Loucy (cell line): ENCODE results near the gene ACOT12.

Experiments
- H2AFZ ChIP-seq: fragments of 200-600 bp; sonication (generic); 2 replicates; pipeline ENCODE4 v1.6.0; 2016; ENCODE audit warnings: antibody characterized with exemption, mild to moderate bottlenecking, low read length, moderate library complexity
- H3F3A ChIP-seq: fragments of 200-600 bp; 2 replicates; pipeline ENCODE4 v1.6.0; 2016; ENCODE audit warnings: antibody characterized with exemption, low read depth, mild to moderate bottlenecking
- H3K27me3 ChIP-seq: fragments of 200-600 bp; sonication (generic); 2 replicates; pipeline ENCODE4 v1.6.1; 2014; ENCODE audit warnings: low read length, mild to moderate bottlenecking; ENCODE audit not compliant: insufficient read depth, poor library complexity, severe bottlenecking
- H3K36me3 ChIP-seq: fragments of 200-600 bp; sonication (generic); 2 replicates; pipeline ENCODE4 v1.6.1; 2016; ENCODE audit warnings: low read length; ENCODE audit not compliant: insufficient read depth
- H3K4me1 ChIP-seq: fragments of 200-600 bp; sonication (generic); 2 replicates; pipeline ENCODE4 v1.5.1; 2014; ENCODE audit warnings: low read length, mild to moderate bottlenecking; ENCODE audit not compliant: insufficient read depth, poor library complexity, severe bottlenecking
- H3K4me2 ChIP-seq: fragments of 200-600 bp; sonication (generic); 2 replicates; pipeline ENCODE4 v1.6.0; 2014; ENCODE audit warnings: antibody characterized with exemption, low read length, low read depth, mild to moderate bottlenecking; ENCODE audit not compliant: poor library complexity, severe bottlenecking
- H3K4me3 ChIP-seq: fragments of 200-600 bp; sonication (generic); 2 replicates; pipeline ENCODE4 v1.5.1; 2014; ENCODE audit warnings: low read length, mild to moderate bottlenecking, mixed read lengths; ENCODE audit not compliant: poor library complexity, severe bottlenecking
- H3K79me2 ChIP-seq: fragments of 200-600 bp; sonication (generic); 2 replicates; pipeline ENCODE4 v1.6.1; 2014; ENCODE audit warnings: low read length; ENCODE audit not compliant: insufficient read depth
- H3K9ac ChIP-seq: fragments of 200-600 bp; sonication (generic); 2 replicates; pipeline ENCODE4 v1.6.0; 2014; ENCODE audit warnings: mild to moderate bottlenecking, low read depth, low read length, moderate library complexity; ENCODE audit not compliant: poor library complexity, severe bottlenecking
- H3K9me2 ChIP-seq: fragments of 200-600 bp; sonication (generic); replicated peaks from 2 replicates; pipeline ENCODE4 v1.6.1; 2016; ENCODE audit warnings: low read depth, low read length, mixed read lengths
- H3K9me3 ChIP-seq: fragments of 200-600 bp; sonication (generic); 2 replicates; pipeline ENCODE4 v1.6.1; 2014; ENCODE audit warnings: mild to moderate bottlenecking, antibody characterized with exemption, low read length, low read depth; ENCODE audit not compliant: insufficient read depth
- H4K20me1 ChIP-seq: fragments of 200-600 bp; sonication (generic); 2 replicates; pipeline ENCODE4 v1.6.0; 2014; ENCODE audit warnings: antibody characterized with exemption, low read length, mild to moderate bottlenecking; ENCODE audit not compliant: insufficient read depth, poor library complexity, severe bottlenecking
- EZH2phosphoT487 ChIP-seq: fragments of 200-600 bp; IDR thresholded peaks from 2 replicates; pipeline ENCODE4 v1.6.1; 2018; ENCODE audit warnings: antibody characterized with exemption, mild to moderate bottlenecking, moderate library complexity, borderline replicate concordance
- TF ChIP-seq, protein P1 (sequence below): fragments of 200-600 bp; sonication (generic); conservative IDR thresholded peaks from 2 replicates; pipeline ENCODE4 v1.5.1; 2014; ENCODE audit warnings: mild to moderate bottlenecking, antibody characterized with exemption, low read length

The ACOT12 gene

DNA sequence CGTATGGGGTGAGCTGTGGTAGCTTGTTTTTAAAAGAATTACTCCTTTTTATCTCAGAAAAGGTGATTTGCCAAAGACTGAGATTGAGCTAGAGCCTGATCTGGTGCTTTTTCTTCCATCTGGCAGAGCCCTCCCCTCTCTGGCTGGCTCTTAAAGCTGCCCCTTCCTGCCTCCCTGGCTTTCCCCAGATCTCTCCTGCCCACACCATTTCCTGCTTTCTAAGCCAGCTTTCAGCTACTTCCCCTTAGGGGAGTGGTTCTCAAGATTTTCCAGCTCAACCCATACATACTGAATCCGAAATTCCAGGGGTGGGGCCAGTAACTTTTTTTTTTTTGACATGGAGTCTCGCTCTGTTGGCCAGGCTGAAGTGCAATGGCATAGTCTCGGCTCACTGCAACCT lies 4.8 kb upstream of the ACOT12 start:
- Histone ChIP-seq H3K36me3 (no peaks in the 10 kb centered on the region), H3K79me2 (no peaks in the 10 kb centered on the region), H3K9me2 (no peaks in the 10 kb centered on the region), H3K4me3 (no peak overlapping the region), H2AFZ (no peak overlapping the region), H4K20me1 (no peaks in the 10 kb centered on the region), H3F3A (no peaks in the 10 kb centered on the region), H3K27me3 (no peaks in the 10 kb centered on the region), H3K4me1 (no peaks in the 10 kb centered on the region), H3K4me2 (no peak overlapping the region), H3K9ac (no peak overlapping the region), H3K9me3 (no peaks in the 10 kb centered on the region)
- TF ChIP-seq, protein P1, sequence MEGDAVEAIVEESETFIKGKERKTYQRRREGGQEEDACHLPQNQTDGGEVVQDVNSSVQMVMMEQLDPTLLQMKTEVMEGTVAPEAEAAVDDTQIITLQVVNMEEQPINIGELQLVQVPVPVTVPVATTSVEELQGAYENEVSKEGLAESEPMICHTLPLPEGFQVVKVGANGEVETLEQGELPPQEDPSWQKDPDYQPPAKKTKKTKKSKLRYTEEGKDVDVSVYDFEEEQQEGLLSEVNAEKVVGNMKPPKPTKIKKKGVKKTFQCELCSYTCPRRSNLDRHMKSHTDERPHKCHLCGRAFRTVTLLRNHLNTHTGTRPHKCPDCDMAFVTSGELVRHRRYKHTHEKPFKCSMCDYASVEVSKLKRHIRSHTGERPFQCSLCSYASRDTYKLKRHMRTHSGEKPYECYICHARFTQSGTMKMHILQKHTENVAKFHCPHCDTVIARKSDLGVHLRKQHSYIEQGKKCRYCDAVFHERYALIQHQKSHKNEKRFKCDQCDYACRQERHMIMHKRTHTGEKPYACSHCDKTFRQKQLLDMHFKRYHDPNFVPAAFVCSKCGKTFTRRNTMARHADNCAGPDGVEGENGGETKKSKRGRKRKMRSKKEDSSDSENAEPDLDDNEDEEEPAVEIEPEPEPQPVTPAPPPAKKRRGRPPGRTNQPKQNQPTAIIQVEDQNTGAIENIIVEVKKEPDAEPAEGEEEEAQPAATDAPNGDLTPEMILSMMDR, result no peak
- TF ChIP-seq EZH2phosphoT487, result no peak

DNA sequence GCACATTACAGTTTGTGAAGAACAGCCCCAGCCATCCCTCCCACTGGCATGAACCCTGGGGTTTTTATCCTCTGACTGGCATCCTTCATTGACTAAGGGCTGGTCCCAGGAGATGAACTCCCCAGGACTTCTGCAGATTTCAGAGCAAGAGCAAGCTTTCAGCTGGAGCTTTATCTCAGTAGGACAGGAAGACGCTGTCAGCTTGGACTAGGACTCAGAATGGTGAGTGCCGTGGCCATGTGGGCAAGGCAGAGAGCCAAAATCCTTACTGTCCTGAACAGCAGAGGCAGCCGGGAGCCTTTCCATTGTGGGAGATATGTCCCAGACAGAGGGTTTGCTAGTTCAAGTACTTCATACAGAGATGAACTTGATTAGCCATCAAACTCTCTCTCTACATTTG lies 3.2 kb upstream of the ACOT12 start:
- H3K9me2 ChIP-seq, result no peaks in the 10 kb centered on the region
- H3K27me3 ChIP-seq, result no peaks in the 10 kb centered on the region
- no peaks in the 10 kb centered on the region for H3K4me1 ChIP-seq
- no peaks in the 10 kb centered on the region for H4K20me1 ChIP-seq
- no peak overlapping the region for H3K4me3 ChIP-seq
- H3K79me2 ChIP-seq, result no peaks in the 10 kb centered on the region
- no peaks in the 10 kb centered on the region for H3F3A ChIP-seq
- no peaks in the 10 kb centered on the region for H3K9me3 ChIP-seq
- no peaks in the 10 kb centered on the region for H3K36me3 ChIP-seq
- H2AFZ ChIP-seq, result no peak overlapping the region
- no peak overlapping the region for H3K9ac ChIP-seq
- TF ChIP-seq, protein P1, result no peak
- no peak for TF ChIP-seq EZH2phosphoT487
- H3K4me2 ChIP-seq, result no peak overlapping the region

DNA sequence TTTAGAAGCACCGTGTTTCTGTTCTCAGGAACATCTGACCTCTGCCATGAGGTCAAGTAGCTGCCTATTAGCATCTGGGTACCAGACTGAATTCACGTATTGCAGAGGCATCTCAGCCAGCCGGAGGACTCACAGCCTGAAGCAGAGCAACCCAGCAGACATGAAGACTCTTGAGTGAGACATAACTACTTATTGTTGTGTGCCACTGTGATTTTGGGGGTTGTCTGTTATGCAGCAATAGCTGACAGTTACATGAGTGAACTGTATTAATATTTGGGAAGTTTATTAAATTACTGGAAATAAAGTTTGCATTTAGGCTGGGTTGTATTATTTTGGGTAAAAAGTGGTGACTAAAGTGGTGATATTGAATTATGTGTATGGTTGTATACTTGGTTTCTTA lies 1.3 kb upstream of the ACOT12 start:
- Histone ChIP-seq H3K9me2 (no peaks in the 10 kb centered on the region), H3K4me1 (no peaks in the 10 kb centered on the region)
- TF ChIP-seq, protein P1, result no peak
- no peak for TF ChIP-seq EZH2phosphoT487

More for the DNA sequence above, 1.3 kb upstream of the ACOT12 start:
- Histone ChIP-seq H3K9ac (no peak overlapping the region), H3K4me2 (no peak overlapping the region), H3K36me3 (no peaks in the 10 kb centered on the region), H3K9me3 (no peaks in the 10 kb centered on the region), H2AFZ (no peak overlapping the region), H3K4me3 (no peak overlapping the region), H3K79me2 (no peaks in the 10 kb centered on the region), H3F3A (no peaks in the 10 kb centered on the region), H4K20me1 (no peaks in the 10 kb centered on the region), H3K27me3 (no peaks in the 10 kb centered on the region)
